Activated CD8-positive, alpha-beta memory T cell treated with anti-CD3 and anti-CD28 coated beads for 4 hours (primary cell): Measurements from ENCODE around the gene DPP10.

ENCODE experiments used
- DNase-seq, 2 donors: peaks; one replicate each; pipeline ENCODE4 v3.0.0-alpha.2; 2020; ENCODE audit warnings: low read depth in 2 of 2

Gene DPP10

GRCh38 chr2:115568643-115569042 lies 1126.2 kb downstream of the DPP10 start:
- DNase-seq = no peak

GRCh38 chr2:115569547-115569946 lies 1127.1 kb downstream of the DPP10 start:
- no peak for DNase-seq

GRCh38 chr2:115572746-115573145 lies 1130.3 kb downstream of the DPP10 start:
- no peak for DNase-seq

- no peak for DNase-seq
These were observed 1131.3 kb downstream of the DPP10 start for GRCh38 chr2:115573756-115574155.

- no peak for DNase-seq
These were observed 1132.2 kb downstream of the DPP10 start for GRCh38 chr2:115574667-115575066.

GRCh38 chr2:115580784-115581183 lies 1138.3 kb downstream of the DPP10 start:
- DNase-seq = no peak

- DNase-seq = no peak
These were observed 1142.1 kb downstream of the DPP10 start for GRCh38 chr2:115584507-115584906.

GRCh38 chr2:115596659-115597375 lies 1154.4 kb downstream of the DPP10 start:
- no peak for DNase-seq

GRCh38 chr2:115603285-115603684 lies 1160.8 kb downstream of the DPP10 start:
- DNase-seq = no peak

- no peak for DNase-seq
These were observed 1163.9 kb downstream of the DPP10 start for GRCh38 chr2:115606350-115606749.

- DNase-seq = no peak
These were observed 1167.5 kb downstream of the DPP10 start for GRCh38 chr2:115609978-115610377.

- no peak for DNase-seq
These were observed 1168.4 kb downstream of the DPP10 start for GRCh38 chr2:115610888-115611287.

- DNase-seq = no peak
These were observed 1181.9 kb downstream of the DPP10 start for GRCh38 chr2:115624332-115624731.

GRCh38 chr2:115634578-115634977 lies 1192.1 kb downstream of the DPP10 start:
- no peak for DNase-seq

- DNase-seq = no peak
These were observed 1193.0 kb downstream of the DPP10 start for GRCh38 chr2:115635430-115635829.

- no peak for DNase-seq
These were observed 1207.3 kb downstream of the DPP10 start for GRCh38 chr2:115649731-115650130.

- no peak for DNase-seq
These were observed 1208.4 kb downstream of the DPP10 start for GRCh38 chr2:115650827-115651226.

GRCh38 chr2:115652652-115653051 lies 1210.2 kb downstream of the DPP10 start:
- no peak for DNase-seq

GRCh38 chr2:115654362-115654761 lies 1211.9 kb downstream of the DPP10 start:
- DNase-seq = no peak

GRCh38 chr2:115678129-115678528 lies 1235.7 kb downstream of the DPP10 start:
- DNase-seq = no peak

GRCh38 chr2:115684345-115684744 lies 1241.9 kb downstream of the DPP10 start:
- DNase-seq = no peak

GRCh38 chr2:115691409-115691808 lies 1249.0 kb downstream of the DPP10 start:
- DNase-seq = no peak

GRCh38 chr2:115694651-115695050 lies 1252.2 kb downstream of the DPP10 start:
- DNase-seq = no peak

GRCh38 chr2:115733190-115733775 lies 1290.8 kb downstream of the DPP10 start:
- DNase-seq = no peak
